HG03521 (cell line): Measurements from ENCODE around the gene DPYSL5.

ENCODE experiments used
- ATAC-seq: cut with Tn5 transposase; IDR thresholded peaks from one replicate; pipeline ENCODE4 v1.9.1; 2021; ENCODE audit warnings: mild to moderate bottlenecking, moderate library complexity; ENCODE audit not compliant: unreplicated experiment

The DPYSL5 gene

GRCh38 chr2:26845021-26845420 lies 2.9 kb upstream of the DPYSL5 start:
- no peak for ATAC-seq

GRCh38 chr2:26846334-26847306 lies 1.3 kb upstream of the DPYSL5 start:
- ATAC-seq = no peak

- no peak for ATAC-seq
Measured at GRCh38 chr2:26847307-26847654, 651 bp upstream of the DPYSL5 start.

- no peak for ATAC-seq
Measured at GRCh38 chr2:26848336-26849055, 564 bp downstream of the DPYSL5 start.

GRCh38 chr2:26849056-26849999 lies 1.4 kb downstream of the DPYSL5 start:
- no peak for ATAC-seq

GRCh38 chr2:26850000-26850431 lies 2.1 kb downstream of the DPYSL5 start:
- no peak for ATAC-seq

GRCh38 chr2:26850505-26850904 lies 2.6 kb downstream of the DPYSL5 start:
- ATAC-seq = no peak

GRCh38 chr2:26852405-26853306 lies 4.7 kb downstream of the DPYSL5 start:
- ATAC-seq = no peak

- no peak for ATAC-seq
Measured at GRCh38 chr2:26853751-26854150, 5.8 kb downstream of the DPYSL5 start.

GRCh38 chr2:26854283-26854827 lies 6.4 kb downstream of the DPYSL5 start:
- no peak for ATAC-seq

GRCh38 chr2:26855466-26855865 lies 7.5 kb downstream of the DPYSL5 start:
- no peak for ATAC-seq

- no peak for ATAC-seq
Measured at GRCh38 chr2:26859622-26860021, 11.7 kb downstream of the DPYSL5 start.

- ATAC-seq = no peak
Measured at GRCh38 chr2:26860211-26860850, 12.4 kb downstream of the DPYSL5 start.

GRCh38 chr2:26861610-26862224 lies 13.8 kb downstream of the DPYSL5 start:
- ATAC-seq = no peak

- no peak for ATAC-seq
Measured at GRCh38 chr2:26864226-26864625, 16.3 kb downstream of the DPYSL5 start.

GRCh38 chr2:26864646-26865045 lies 16.7 kb downstream of the DPYSL5 start:
- ATAC-seq = no peak

GRCh38 chr2:26870585-26871095 lies 22.7 kb downstream of the DPYSL5 start:
- no peak for ATAC-seq

GRCh38 chr2:26873286-26873983 lies 25.5 kb downstream of the DPYSL5 start:
- no peak for ATAC-seq
